ENCODE measurements around the gene RPL5.
A peak's percentile ranks its signal among the peaks of the same experiment; 100 is the strongest.

Gene RPL5

GRCh38 chr1:92820551-92820950 is 11.3 kb upstream of the RPL5 start:
- DNase-seq: no peak

GRCh38 chr1:92822879-92823278 is 9.0 kb upstream of the RPL5 start:
- no peak for DNase-seq

- DNase-seq: no peak
Measured at GRCh38 chr1:92826792-92827191, 5.0 kb upstream of the RPL5 start.

GRCh38 chr1:92831368-92831761 is 475 bp upstream of the RPL5 start:
- DNase-seq: no peak

- DNase-seq: no peak
Measured at GRCh38 chr1:92832537-92833114, 786 bp downstream of the RPL5 start.

- no peak for DNase-seq
Measured at GRCh38 chr1:92833840-92834239, 2.0 kb downstream of the RPL5 start.

GRCh38 chr1:92834617-92835016 is 2.8 kb downstream of the RPL5 start:
- no peak for DNase-seq

- no peak for DNase-seq
Measured at GRCh38 chr1:92837062-92837461, 5.2 kb downstream of the RPL5 start.

GRCh38 chr1:92838519-92838918 is 6.7 kb downstream of the RPL5 start:
- no peak for DNase-seq

- DNase-seq: no peak
Measured at GRCh38 chr1:92839442-92839841, 7.6 kb downstream of the RPL5 start.

- DNase-seq: no peak
Measured at GRCh38 chr1:92840600-92840999, 8.8 kb downstream of the RPL5 start.

- DNase-seq: no peak
Measured at GRCh38 chr1:92842082-92843045, 10.5 kb downstream of the RPL5 start.

- no peak for DNase-seq
Measured at GRCh38 chr1:92843046-92843423, 11.2 kb downstream of the RPL5 start.

- no peak for DNase-seq
Measured at GRCh38 chr1:92843429-92844352, 11.9 kb downstream of the RPL5 start.

GRCh38 chr1:92844439-92844838 is 12.6 kb downstream of the RPL5 start:
- no peak for DNase-seq

- DNase-seq: no peak
Measured at GRCh38 chr1:92845908-92846307, 14.1 kb downstream of the RPL5 start.

GRCh38 chr1:92848201-92848600 is 16.4 kb downstream of the RPL5 start:
- DNase-seq: no peak

- DNase-seq: no peak
Measured at GRCh38 chr1:92850019-92850418, 18.2 kb downstream of the RPL5 start.

- DNase-seq: peak; percentile 12
Measured at GRCh38 chr1:92851729-92852128, 19.9 kb downstream of the RPL5 start.

GRCh38 chr1:92853299-92853698 is 21.5 kb downstream of the RPL5 start:
- no peak for DNase-seq

GRCh38 chr1:92854101-92854785 is 22.4 kb downstream of the RPL5 start:
- DNase-seq: no peak

- no peak for DNase-seq
Measured at GRCh38 chr1:92855236-92855635, 23.4 kb downstream of the RPL5 start.

- no peak for DNase-seq
Measured at GRCh38 chr1:92857817-92858216, 26.0 kb downstream of the RPL5 start.
